Measurements from ENCODE around the gene ACTL8. TPM values are rescaled to one million over a fixed set of nuclear protein-coding genes. Genes with fewer than 3 reads are reported as not detected.

Gene ACTL8
- total RNA-seq, 1 donor from 2014 or later = not detected

- intact Hi-C loops (cut with micrococcal nuclease) = no loop called here
These were observed 86.8 kb downstream of the ACTL8 start for GRCh38 chr1:17841944-17842343.

DNA sequence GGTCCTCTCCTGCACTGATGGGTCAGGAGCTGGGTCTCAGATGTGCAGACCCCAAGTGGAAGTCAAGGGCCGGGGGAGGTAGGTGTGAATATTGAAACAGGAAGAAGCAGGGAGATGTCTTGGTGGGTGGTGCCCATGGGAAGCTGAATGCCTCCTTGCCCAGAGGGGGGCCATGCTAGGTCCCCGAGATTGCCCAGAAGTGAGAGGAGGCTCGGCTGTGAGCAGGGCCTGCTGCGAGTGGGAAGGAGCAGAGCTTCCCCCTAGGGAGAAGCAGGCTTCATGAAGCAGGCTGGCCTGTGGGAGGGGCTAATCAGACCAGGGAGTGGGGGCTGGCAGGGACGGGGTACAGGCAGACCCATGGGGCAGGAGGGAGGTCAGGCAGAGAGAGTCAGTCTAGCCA is 87.6 kb downstream of the ACTL8 start:
- intact Hi-C loops (cut with micrococcal nuclease) = no loop called here

DNA sequence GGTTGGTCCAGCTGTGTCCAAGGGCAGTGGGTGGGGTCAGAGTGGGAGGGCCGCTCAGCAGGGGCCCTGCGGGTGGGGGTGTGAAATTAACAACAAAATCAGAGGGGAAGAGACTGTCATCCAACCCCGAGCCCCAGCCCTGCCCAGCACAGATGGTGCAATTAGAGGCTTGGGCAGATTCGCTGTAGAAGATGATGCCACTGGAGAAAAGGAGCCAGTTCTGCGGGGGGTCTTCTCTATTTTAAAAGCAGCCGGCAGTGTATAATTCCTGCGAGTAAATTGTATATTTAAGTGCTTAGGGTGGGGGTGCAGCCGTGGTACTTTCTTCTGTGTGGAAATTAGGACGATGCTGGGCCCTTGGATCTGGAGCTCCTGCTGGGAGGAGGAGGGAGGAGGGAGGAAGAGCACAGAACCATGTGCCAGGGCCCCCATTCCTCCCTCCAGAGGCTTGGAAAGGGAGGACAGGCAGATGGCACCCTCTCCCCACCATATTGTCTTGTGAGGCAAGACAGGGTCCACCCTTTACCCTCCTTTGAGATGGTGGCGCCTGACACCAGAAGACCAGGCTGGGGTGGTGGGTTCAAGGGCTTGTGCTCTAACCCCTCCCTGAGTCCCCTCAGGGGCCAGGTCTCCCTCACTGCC is 89.2 kb downstream of the ACTL8 start:
- intact Hi-C loops (cut with micrococcal nuclease) = no loop called here

- intact Hi-C loops (cut with micrococcal nuclease) = no loop called here
These were observed 90.5 kb downstream of the ACTL8 start for GRCh38 chr1:17845583-17845982.

DNA sequence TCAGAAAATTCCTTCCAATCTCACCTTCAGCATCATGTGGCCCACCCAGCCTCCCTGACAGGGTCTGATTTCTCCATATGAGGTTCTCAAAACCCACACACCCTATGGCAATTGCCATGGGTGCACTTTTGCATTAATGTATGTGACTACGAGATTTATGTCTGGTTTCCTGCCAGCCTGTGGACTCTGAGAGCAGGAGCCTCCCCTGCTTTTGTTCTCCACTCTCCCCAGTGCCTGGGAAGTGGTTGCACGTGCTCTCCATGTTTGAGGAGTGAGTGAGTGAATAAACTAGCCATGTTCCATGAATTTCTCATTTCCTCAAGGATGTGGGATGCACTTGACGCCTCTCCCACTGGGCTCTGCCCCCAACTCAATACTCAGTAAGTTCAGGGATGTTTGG is 91.2 kb downstream of the ACTL8 start:
- intact Hi-C loops (cut with micrococcal nuclease) = no loop called here

DNA sequence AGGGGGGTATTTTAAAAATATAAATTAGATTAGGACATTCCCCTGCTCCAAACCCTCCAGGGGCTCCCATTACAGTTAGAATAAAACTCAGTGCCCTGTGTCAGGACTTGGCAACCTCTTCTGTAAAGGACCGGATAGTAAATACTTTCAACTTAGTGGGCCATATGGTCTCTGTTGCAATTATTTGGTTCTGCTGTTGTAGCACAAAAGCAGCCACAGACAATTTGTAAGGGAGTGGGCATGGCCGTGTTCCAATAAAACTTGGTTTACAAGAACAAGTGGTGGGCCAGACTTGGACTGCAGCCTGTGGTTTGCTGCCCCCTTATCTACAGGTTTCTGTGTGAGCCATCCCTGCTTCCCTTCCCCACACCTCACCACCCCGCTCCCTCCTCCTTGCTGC is 92.0 kb downstream of the ACTL8 start:
- intact Hi-C loops (cut with micrococcal nuclease) = no loop called here

GRCh38 chr1:17849216-17849615 is 94.1 kb downstream of the ACTL8 start:
- intact Hi-C loops (cut with micrococcal nuclease) = no loop called here

DNA sequence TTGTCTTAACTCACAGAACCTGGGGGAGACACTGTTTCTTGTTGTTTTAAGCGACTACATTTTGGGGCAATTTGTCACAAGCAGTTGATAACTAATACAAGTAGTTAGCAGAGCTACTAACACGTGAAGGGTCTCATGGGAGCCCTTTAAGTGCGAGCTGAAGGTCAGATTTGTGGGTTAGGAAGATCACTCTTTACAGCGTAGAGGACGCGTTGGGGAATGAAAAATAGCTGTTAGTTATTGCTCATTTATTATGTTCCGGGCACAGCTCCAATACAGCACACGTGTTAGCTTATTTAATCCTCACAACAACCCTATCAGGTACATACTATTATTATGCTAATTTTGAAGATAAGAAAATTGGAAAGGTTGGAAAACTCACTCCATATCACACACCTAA is 95.9 kb downstream of the ACTL8 start:
- intact Hi-C loops (cut with micrococcal nuclease) = no loop called here

DNA sequence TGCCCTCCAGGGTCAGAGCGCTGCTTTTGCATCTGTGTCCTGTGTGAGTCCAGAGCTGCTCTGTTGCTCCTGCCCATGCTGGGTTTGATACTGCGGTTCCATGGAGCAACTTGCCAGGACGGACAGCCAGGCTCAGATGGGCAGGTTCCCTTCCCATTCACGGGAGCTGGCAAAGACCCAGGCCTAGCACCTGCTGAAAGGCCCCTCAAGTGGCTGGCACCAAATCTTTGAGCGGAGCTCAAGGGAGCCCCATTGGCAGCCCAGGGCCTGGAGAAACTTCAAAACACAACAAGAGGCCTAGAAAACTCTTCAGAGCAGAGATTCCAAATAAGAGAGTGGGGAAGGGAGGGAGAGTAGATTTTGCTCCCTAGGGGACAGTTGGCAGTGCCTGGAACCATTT is 97.2 kb downstream of the ACTL8 start:
- intact Hi-C loops (cut with micrococcal nuclease) = no loop called here

DNA sequence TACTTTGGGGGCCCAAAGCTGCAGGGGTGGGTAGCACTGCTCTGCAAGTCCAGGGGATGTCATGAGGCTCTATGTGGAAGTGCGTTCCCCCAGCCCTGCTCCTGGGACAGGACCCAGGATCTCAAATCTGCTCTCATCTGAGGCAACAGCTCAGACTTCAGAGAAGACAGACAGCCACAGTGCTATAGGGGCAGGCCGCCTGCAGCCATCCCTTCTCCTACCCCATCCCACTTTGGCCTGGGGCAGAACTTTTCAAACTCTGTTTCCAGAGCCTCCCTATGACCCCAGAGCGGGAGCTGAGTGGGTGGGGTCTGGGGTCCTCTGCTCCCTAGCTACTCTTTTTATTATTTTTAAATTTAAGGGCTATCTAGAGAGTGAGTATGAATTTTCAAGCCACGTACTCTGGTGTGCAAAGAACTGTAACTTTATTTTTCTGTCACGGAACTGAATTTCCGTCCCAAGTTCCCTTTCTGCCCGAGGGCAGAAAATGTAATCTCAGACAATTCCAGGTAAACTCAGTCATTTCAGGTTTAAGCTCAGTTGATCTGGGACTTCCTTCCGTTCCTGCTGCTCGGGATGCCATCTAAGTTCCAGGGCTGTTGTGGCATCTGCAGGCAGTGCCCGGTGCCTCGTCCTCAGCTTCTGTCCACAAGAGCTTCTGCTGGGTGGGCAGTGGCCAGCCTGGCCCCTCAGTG is 98.3 kb downstream of the ACTL8 start:
- intact Hi-C loops (cut with micrococcal nuclease) = no loop called here

DNA sequence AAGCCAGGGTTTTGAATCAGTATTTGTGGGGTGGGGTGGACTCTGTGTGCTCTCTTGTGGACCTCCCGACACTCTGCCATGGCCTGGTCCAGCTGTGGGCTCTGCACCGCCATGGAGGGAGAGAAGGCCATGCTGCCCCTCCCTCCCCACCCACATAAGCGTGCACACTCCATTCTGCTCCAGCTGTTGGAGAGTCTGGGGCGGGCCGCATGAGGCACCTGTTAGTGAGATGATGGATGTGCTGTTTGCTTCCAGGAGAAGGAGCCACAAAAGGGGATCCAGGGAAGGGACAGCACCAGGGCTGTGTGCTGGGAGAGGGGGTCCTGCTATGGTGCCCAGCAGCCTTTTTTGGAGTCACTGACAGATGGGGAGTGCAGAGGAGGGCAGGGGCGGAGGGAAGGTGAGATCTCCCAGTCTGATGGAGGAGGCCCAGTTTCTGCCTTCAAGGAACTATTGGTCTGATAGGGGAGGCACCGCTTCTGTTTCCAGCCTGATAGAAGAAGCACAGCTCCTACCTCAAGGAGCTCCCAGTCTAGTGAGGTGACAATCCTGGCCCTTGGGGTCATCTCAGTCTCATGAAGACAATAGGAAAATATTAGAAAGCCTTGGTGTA is 101.5 kb downstream of the ACTL8 start:
- intact Hi-C loops (cut with micrococcal nuclease) = no loop called here

- intact Hi-C loops (cut with micrococcal nuclease) = no loop called here
These were observed 102.0 kb downstream of the ACTL8 start for GRCh38 chr1:17857109-17857499.

DNA sequence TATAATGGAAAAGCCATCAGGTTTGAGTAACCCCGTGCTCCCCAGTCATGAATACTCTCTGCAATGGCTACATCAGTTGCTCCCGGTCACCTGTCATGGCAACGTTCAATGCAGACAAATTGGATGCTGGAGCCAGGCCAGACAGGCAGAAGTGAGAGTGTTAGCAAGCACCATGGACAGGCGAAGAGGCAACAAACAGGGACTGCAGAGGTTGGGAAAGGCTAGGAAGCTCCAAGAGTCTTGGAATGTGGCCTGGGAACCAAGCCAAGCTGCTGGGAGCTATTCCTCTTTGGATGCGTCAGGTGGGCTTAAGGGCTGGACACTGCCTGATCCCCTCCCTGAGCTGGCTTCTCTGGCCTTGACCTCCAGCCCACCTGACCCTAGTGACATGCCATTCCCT is 102.9 kb downstream of the ACTL8 start:
- intact Hi-C loops (cut with micrococcal nuclease) = no loop called here

- intact Hi-C loops (cut with micrococcal nuclease) = no loop called here
These were observed 105.7 kb downstream of the ACTL8 start for GRCh38 chr1:17860812-17861211.

- intact Hi-C loops (cut with micrococcal nuclease) = no loop called here
These were observed 106.6 kb downstream of the ACTL8 start for GRCh38 chr1:17861685-17862084.

DNA sequence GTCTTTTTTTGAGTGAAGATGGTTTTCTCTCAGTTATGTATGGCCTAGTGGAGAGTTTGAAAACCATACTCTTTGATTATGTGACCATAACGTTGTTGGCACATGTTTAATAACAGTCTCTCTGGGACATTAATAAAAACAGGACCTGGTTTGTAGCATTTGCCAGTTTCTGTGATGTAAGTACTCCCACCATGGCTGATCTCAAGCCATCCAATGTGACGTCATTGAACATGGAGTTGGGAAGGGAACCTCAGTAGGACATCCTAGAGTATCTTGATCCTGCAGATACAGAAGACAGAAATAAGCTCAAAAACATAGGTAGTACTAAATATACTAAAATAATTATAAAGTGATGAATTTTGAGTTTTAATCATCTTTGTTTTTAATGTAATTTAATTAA is 107.0 kb downstream of the ACTL8 start:
- intact Hi-C loops (cut with micrococcal nuclease) = no loop called here

- intact Hi-C loops (cut with micrococcal nuclease) = no loop called here
These were observed 111.0 kb downstream of the ACTL8 start for GRCh38 chr1:17865912-17866739.

- intact Hi-C loops (cut with micrococcal nuclease) = no loop called here
These were observed 111.6 kb downstream of the ACTL8 start for GRCh38 chr1:17866740-17867029.

DNA sequence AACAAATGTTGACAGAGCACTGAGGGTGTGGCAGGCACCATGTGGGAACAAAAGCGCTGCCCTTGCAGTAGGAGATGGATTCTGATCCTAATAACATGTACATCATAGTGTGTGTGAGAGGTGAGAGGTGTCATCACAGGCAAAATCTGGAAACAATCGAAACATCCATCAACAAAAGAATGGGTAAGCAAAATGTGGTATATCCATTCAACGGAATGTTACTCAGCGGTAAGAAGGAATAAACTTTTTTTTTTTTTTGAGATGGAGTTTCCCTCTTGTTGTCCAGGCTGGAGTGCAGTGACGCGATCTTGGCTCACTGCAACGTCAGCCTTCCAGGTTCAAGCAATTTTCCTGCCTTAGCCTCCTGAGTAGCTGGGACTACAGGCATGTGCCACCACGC is 112.3 kb downstream of the ACTL8 start:
- intact Hi-C loops (cut with micrococcal nuclease) = no loop called here

DNA sequence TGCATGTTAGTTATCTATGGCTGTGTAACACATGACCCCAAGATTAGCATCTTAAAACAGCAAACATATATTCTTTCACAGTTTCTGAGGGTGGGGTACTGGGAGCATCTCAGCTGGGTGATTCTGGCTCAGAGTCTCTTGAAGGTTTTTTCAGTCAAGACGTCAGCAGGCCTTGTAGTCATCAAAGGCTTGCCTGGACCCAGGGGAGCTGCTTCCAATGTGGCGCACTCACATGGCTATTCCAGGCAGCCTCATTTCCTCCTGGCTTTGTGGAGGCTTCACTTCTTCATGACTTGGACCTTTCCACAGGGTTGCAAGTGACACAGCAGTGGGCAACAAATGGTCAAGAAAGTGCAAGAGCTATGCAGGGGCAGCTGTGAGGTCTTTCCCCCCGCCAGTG is 114.7 kb downstream of the ACTL8 start:
- intact Hi-C loops (cut with micrococcal nuclease) = no loop called here

GRCh38 chr1:17870679-17871078 is 115.5 kb downstream of the ACTL8 start:
- intact Hi-C loops (cut with micrococcal nuclease) = no loop called here

DNA sequence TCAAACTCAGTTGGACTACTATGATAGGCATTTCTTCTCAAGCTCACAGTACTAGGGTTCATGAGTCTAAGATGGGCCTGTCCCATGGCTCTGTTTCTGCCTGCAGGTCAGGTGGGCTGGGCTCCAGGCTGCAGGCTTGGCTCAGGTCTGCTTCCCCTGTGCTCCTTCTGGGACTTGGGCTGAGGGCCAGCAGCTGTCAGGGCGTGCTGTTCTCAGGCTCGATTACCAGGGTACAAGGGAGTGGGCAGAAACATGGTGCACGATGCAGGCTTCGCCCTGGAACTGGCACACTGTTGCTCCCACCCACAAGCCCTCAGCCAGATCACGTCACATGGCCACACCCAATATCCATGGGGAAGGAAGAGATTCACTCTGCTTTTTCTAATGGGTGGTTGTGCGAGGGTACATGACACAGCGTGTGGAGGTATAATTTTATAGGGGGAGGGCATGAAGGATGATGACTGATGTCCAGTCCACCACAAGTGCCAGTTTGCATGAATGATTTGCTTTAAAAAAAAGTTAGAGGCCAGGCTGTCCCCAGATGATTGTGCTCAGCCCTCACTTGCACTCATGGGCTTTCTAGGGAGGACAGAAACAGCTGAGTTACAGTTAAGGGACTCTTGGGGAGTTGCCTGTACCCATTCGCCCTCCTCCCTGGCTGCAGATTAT is 118.0 kb downstream of the ACTL8 start:
- intact Hi-C loops (cut with micrococcal nuclease) = no loop called here

Measured in T-helper 2 cell treated with Interferon-gamma antibody and Interleukin-4, amounts not matched to agents 100 ng/mL and 5 ng/mL, for 36 hours (primary cell).